DOHH2 (cell line): ENCODE measurements around the gene SRP72.
"Not testable (repeated sequence)": the region's sequence is repeated elsewhere in the genome, so short reads cannot be mapped to it uniquely, and the experiment has no call there.

Experiments used
- H3F3A ChIP-seq: fragments of 200-600 bp; sonication (generic), shearing (Covaris generic); 2 replicates; pipeline ENCODE4 v1.6.0; 2016; ENCODE audit warnings: antibody characterized with exemption, mild to moderate bottlenecking; ENCODE audit not compliant: control insufficient read depth, insufficient read depth
- H3K27ac ChIP-seq: fragments of 200-600 bp; sonication (generic); 2 replicates; pipeline ENCODE4 v1.5.1; 2014; ENCODE audit warnings: low read depth, mild to moderate bottlenecking, low read length, moderate library complexity
- H3K27me3 ChIP-seq: fragments of 200-600 bp; sonication (generic); 2 replicates; pipeline ENCODE4 v1.6.1; 2014; ENCODE audit warnings: mild to moderate bottlenecking, low read length, mixed read lengths; ENCODE audit not compliant: control insufficient read depth
- H3K36me3 ChIP-seq: fragments of 200-600 bp; sonication (generic); 2 replicates; pipeline ENCODE4 v1.6.1; 2014; ENCODE audit warnings: mild to moderate bottlenecking, low read length, moderate library complexity, mixed read lengths; ENCODE audit not compliant: control insufficient read depth
- H3K4me1 ChIP-seq: fragments of 200-600 bp; sonication (generic); 2 replicates; pipeline ENCODE4 v1.6.1; 2014; ENCODE audit warnings: mild to moderate bottlenecking, low read length, mixed read lengths; ENCODE audit not compliant: control insufficient read depth
- H3K4me2 ChIP-seq: fragments of 200-600 bp; sonication (generic); 2 replicates; pipeline ENCODE4 v1.6.0; 2014; ENCODE audit warnings: mild to moderate bottlenecking, low read length, moderate library complexity
- H3K4me3 ChIP-seq: fragments of 200-600 bp; sonication (generic); 2 replicates; pipeline ENCODE4 v1.5.1; 2014; ENCODE audit warnings: mild to moderate bottlenecking, low read length, mixed read lengths
- H3K79me2 ChIP-seq: fragments of 200-600 bp; sonication (generic); 2 replicates; pipeline ENCODE4 v1.6.1; 2014; ENCODE audit warnings: mild to moderate bottlenecking, low read length, mixed read lengths; ENCODE audit not compliant: control insufficient read depth
- H3K9me2 ChIP-seq: fragments of 200-600 bp; sonication (generic); replicated peaks from 2 replicates; pipeline ENCODE4 v1.6.1; 2014; ENCODE audit warnings: mild to moderate bottlenecking, low read length, mixed read lengths; ENCODE audit not compliant: control insufficient read depth
- H3K9me3 ChIP-seq: fragments of 200-600 bp; sonication (generic); 2 replicates; pipeline ENCODE4 v1.6.1; 2014; ENCODE audit warnings: antibody characterized with exemption, low read length, mixed read lengths; ENCODE audit not compliant: control insufficient read depth, insufficient read depth
- H4K20me1 ChIP-seq: fragments of 200-600 bp; sonication (generic); 2 replicates; pipeline ENCODE4 v1.6.0; 2014; ENCODE audit warnings: low read depth, mild to moderate bottlenecking, antibody characterized with exemption, low read length, moderate library complexity; ENCODE audit not compliant: control insufficient read depth, insufficient read depth
- CTCF ChIP-seq: fragments of 200-600 bp; sonication (generic); IDR thresholded peaks from one replicate; pipeline ENCODE4 v1.5.1; 2014; ENCODE audit warnings: antibody characterized with exemption, mild to moderate bottlenecking, low read depth, low read length; ENCODE audit not compliant: poor library complexity, severe bottlenecking
- EZH2phosphoT487 ChIP-seq: fragments of 200-600 bp; sonication (generic); IDR thresholded peaks from 2 replicates; pipeline ENCODE4 v1.6.1; 2017; ENCODE audit warnings: borderline replicate concordance, mild to moderate bottlenecking, antibody characterized with exemption, low read length, moderate library complexity, mixed read lengths

SRP72 gene

GRCh38 chr4:56444719-56445118, 22.7 kb upstream of the SRP72 start:
- H3K9me2 ChIP-seq: no peaks in the 10 kb centered on the region
- peaks cover 23% of the 10 kb centered on the region for H3K4me1 ChIP-seq
- H3K36me3 ChIP-seq: peaks cover 100% of the 10 kb centered on the region
- no peak overlapping the region for H3K27ac ChIP-seq
- TF ChIP-seq CTCF (no peak), EZH2phosphoT487 (no peak)
- no peaks in the 10 kb centered on the region for H3K27me3 ChIP-seq
- H3K4me3 ChIP-seq: no peak overlapping the region
- peaks cover 19% of the 10 kb centered on the region for H3F3A ChIP-seq
- H3K79me2 ChIP-seq: peaks cover 97% of the 10 kb centered on the region
- peaks cover 34% of the 10 kb centered on the region for H4K20me1 ChIP-seq
- no peak overlapping the region for H3K4me2 ChIP-seq
- no peaks in the 10 kb centered on the region for H3K9me3 ChIP-seq

- TF ChIP-seq CTCF (no peak), EZH2phosphoT487 (no peak)
- Histone ChIP-seq H3K27me3 (no peaks in the 10 kb centered on the region), H3F3A (peaks cover 22% of the 10 kb centered on the region), H3K4me2 (no peak overlapping the region), H3K9me2 (no peaks in the 10 kb centered on the region), H3K79me2 (peaks cover 90% of the 10 kb centered on the region), H3K27ac (no peak overlapping the region), H3K9me3 (no peaks in the 10 kb centered on the region), H4K20me1 (peaks cover 24% of the 10 kb centered on the region), H3K4me3 (no peak overlapping the region), H3K4me1 (peaks cover 14% of the 10 kb centered on the region), H3K36me3 (peaks cover 100% of the 10 kb centered on the region)
These were observed 21.7 kb upstream of the SRP72 start for GRCh38 chr4:56445699-56446098.

DNA sequence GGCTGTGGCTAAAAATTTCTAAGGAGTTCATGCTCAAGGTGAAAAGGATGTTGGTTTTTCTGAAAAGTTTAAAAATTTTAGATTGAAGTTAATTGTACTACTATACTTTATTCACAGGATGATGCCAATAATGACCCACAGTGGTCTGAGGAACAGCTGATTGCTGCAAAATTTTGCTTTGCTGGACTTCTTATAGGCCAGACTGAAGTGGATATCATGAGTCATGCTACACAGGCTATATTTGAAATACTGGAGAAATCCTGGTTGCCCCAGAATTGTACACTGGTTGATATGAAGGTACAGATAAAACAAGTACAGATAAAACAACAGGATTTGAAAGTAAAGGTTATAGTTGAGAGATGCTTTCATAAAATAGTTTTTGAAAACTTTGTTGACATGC, 19.1 kb upstream of the SRP72 start:
- Histone ChIP-seq H3K79me2 (peaks cover 80% of the 10 kb centered on the region), H3K4me2 (no peak overlapping the region), H4K20me1 (peaks cover 10% of the 10 kb centered on the region; the same call in 1 of the 2 replicates), H3K4me3 (no peak overlapping the region), H3K27ac (no peak overlapping the region), H3K27me3 (no peaks in the 10 kb centered on the region), H3K9me2 (no peaks in the 10 kb centered on the region), H3K36me3 (peaks cover 99% of the 10 kb centered on the region), H3K9me3 (no peaks in the 10 kb centered on the region), H3K4me1 (no peaks in the 10 kb centered on the region), H3F3A (peaks cover 14% of the 10 kb centered on the region)
- TF ChIP-seq CTCF (no peak), EZH2phosphoT487 (no peak)

DNA sequence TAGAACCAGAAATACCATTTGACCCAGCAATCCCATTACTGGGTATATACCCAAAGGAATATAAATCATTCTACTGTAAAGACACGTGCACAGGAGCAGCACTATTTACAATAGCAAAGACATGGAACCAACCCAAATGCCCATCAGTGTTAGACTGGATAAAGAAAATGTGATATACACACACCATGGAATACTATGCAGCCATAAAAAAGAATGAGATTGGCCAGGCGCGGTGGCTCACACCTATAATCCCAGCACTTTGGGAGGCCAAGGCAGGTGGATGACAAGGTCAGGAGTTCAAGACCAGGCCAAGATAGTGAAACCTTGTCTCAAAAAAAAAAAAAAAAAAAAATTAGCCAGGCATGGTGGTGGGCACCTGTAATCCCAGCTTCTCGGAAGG, 17.9 kb upstream of the SRP72 start:
- H3K9me2 ChIP-seq, H3K4me1 ChIP-seq, H3K27ac ChIP-seq, H4K20me1 ChIP-seq, H3K4me3 ChIP-seq, H3K27me3 ChIP-seq, H3K9me3 ChIP-seq, H3K4me2 ChIP-seq, H3F3A ChIP-seq: not testable (repeated sequence)
- Histone ChIP-seq H3K79me2 (peaks cover 78% of the 10 kb centered on the region), H3K36me3 (peaks cover 99% of the 10 kb centered on the region)
